ENCODE measurements around the gene GRHPR. TPM values are rescaled to one million over a fixed set of nuclear protein-coding genes. Genes with fewer than 3 reads are reported as not detected.

GRHPR gene
- total and polyA plus RNA-seq, 2 donors from 2014 or later: 101 to 257 TPM

DNA sequence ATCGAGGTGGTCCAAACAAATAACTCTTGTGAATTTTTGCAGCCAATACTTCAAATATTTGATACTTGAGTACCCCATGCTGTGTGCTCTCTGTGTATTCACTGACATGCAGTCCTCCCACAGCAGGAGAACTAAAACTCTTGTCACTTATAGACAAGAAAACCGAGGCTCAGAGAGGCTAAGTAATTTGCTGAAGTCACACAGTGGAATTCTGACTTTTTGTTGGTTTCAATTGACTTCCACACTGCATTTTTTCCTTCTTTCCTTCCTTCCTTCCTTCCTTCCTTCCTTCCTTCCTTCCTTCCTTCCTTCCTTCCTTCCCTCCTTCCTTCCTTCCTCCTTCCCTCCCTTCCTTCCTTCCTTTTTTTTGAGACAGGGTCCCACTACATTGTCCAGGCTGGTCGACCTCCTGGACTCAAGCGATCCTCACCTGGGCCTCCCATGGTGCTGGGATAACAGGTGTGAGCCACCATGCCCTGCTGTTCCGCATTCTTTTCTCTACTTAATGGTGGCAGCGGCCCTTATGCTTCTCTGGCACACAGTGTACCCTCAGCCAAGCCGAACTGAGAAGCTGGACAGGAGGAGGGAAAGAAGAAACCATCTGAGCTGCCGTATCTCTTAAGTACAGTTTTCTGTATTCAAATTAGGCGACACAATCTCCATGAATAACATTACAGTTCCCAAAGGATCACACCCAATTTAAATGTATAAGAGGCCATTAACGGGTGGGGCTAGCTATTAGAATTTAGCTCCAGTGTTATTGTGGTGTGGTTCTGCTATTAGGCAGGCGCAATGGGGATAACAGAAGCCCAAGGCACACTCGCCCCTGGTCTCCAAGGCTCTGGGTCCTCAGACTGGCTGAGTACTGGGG is 38.4 kb upstream of the GRHPR start:
- Histone ChIP-seq H3K4me3 (ENCODE audit: low read length in 3 of 3) (no peak overlapping the region), H3K9ac (ENCODE audit: low read length in 3 of 3) (no peak overlapping the region), H3K27me3 (ENCODE audit: control insufficient read depth, insufficient read depth, low read length) (no peaks in the 10 kb centered on the region), H3K36me3 (ENCODE audit: control insufficient read depth in 2 of 3, insufficient read depth in 3 of 3, low read length in 3 of 3) (no peaks in the 10 kb centered on the region), H3K27ac (ENCODE audit: low read depth in 2 of 2, low read length in 2 of 2) (no peak overlapping the region), H3K9me3 (ENCODE audit: control insufficient read depth in 2 of 3, insufficient read depth in 1 of 3, low read length in 3 of 3) (no peaks in the 10 kb centered on the region), H3K4me1 (ENCODE audit: control insufficient read depth in 2 of 3, insufficient read depth in 2 of 3, low read depth in 1 of 3, low read length in 3 of 3) (no peaks in the 10 kb centered on the region)
- TF ChIP-seq, protein P1, sequence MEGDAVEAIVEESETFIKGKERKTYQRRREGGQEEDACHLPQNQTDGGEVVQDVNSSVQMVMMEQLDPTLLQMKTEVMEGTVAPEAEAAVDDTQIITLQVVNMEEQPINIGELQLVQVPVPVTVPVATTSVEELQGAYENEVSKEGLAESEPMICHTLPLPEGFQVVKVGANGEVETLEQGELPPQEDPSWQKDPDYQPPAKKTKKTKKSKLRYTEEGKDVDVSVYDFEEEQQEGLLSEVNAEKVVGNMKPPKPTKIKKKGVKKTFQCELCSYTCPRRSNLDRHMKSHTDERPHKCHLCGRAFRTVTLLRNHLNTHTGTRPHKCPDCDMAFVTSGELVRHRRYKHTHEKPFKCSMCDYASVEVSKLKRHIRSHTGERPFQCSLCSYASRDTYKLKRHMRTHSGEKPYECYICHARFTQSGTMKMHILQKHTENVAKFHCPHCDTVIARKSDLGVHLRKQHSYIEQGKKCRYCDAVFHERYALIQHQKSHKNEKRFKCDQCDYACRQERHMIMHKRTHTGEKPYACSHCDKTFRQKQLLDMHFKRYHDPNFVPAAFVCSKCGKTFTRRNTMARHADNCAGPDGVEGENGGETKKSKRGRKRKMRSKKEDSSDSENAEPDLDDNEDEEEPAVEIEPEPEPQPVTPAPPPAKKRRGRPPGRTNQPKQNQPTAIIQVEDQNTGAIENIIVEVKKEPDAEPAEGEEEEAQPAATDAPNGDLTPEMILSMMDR (IDR thresholded peaks at IDR 0.05; ENCODE audit: borderline replicate concordance, extremely low read depth, insufficient read depth): no peak
- FAIRE-seq: no peak
- intact Hi-C loops (cut with DNase I): loop anchor here (10.0 kb wide), 1 partner anchor 509 kb away; no protein-coding TSS in a partner anchor
- no peak for DNase-seq

DNA sequence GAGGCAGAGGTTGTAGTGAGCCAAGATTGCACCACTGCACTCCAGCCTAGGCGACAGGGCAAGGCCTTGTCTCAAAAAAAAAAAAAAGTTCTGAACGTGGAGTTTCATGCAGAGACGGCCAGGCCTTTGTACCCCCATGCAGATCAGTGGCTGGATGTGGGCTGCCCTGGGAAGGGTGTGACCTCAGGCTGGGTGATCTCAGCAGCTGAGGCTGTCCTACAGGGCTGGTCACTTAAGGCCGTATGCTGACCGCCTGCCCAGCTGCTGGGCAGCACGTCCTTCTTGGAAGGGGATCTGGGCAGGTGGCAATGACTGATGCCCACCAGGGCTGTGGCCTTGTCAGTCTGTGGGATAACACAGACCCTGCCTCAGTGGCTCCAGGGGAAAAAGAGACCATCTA is 37.2 kb upstream of the GRHPR start:
- no peak for FAIRE-seq
- Histone ChIP-seq H3K27ac (ENCODE audit: low read depth in 2 of 2, low read length in 2 of 2) (no peak overlapping the region), H3K27me3 (ENCODE audit: control insufficient read depth, insufficient read depth, low read length) (no peaks in the 10 kb centered on the region), H3K9me3 (ENCODE audit: control insufficient read depth in 2 of 3, insufficient read depth in 1 of 3, low read length in 3 of 3) (no peaks in the 10 kb centered on the region), H3K4me3 (ENCODE audit: low read length in 3 of 3) (no peak overlapping the region), H3K36me3 (ENCODE audit: control insufficient read depth in 2 of 3, insufficient read depth in 3 of 3, low read length in 3 of 3) (no peaks in the 10 kb centered on the region), H3K9ac (ENCODE audit: low read length in 3 of 3) (no peak overlapping the region), H3K4me1 (ENCODE audit: control insufficient read depth in 2 of 3, insufficient read depth in 2 of 3, low read depth in 1 of 3, low read length in 3 of 3) (no peaks in the 10 kb centered on the region)
- DNase-seq: peak in 1 of 5 donors; percentile 10
- TF ChIP-seq, protein P1 (IDR thresholded peaks at IDR 0.05; ENCODE audit: borderline replicate concordance, extremely low read depth, insufficient read depth): no peak
- intact Hi-C loops (cut with DNase I): loop anchor here (10.0 kb wide), 1 partner anchor 510 kb away; no protein-coding TSS in a partner anchor

DNA sequence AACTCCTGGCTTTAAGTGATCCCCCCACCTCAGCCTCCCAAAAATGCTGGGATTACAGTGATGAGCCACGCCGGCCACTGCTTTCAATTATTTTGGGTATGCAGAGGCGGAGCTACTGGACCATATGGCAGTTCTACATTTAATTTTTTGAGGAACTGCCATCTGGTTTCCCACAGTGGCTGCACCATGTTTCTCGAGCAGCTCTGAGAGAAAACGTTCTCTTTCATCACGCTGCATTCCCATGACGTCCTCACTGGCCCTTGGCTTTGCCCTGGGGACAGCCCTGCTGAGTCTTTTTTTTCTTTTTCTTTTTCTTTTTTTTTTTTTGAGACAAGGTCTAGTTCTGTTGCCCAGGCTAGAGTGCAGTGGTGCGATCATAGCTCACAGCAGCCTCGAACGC is 35.5 kb upstream of the GRHPR start:
- H3K36me3 ChIP-seq (ENCODE audit: control insufficient read depth in 2 of 3, insufficient read depth in 3 of 3, low read length in 3 of 3): no peaks in the 10 kb centered on the region
- no peak overlapping the region for H3K4me3 ChIP-seq (ENCODE audit: low read length in 3 of 3)
- intact Hi-C loops (cut with DNase I): loop anchor here (10.0 kb wide), 1 partner anchor 512 kb away; no protein-coding TSS in a partner anchor
- H3K27me3 ChIP-seq (ENCODE audit: control insufficient read depth, insufficient read depth, low read length): no peaks in the 10 kb centered on the region
- no peaks in the 10 kb centered on the region for H3K4me1 ChIP-seq (ENCODE audit: control insufficient read depth in 2 of 3, insufficient read depth in 2 of 3, low read depth in 1 of 3, low read length in 3 of 3)
- no peak for FAIRE-seq
- no peak overlapping the region for H3K27ac ChIP-seq (ENCODE audit: low read depth in 2 of 2, low read length in 2 of 2)
- no peak for DNase-seq
- H3K9me3 ChIP-seq (ENCODE audit: control insufficient read depth in 2 of 3, insufficient read depth in 1 of 3, low read length in 3 of 3): no peaks in the 10 kb centered on the region
- no peak overlapping the region for H3K9ac ChIP-seq (ENCODE audit: low read length in 3 of 3)
- TF ChIP-seq, protein P1 (IDR thresholded peaks at IDR 0.05; ENCODE audit: borderline replicate concordance, extremely low read depth, insufficient read depth): no peak
